Stimulated activated CD8-positive, alpha-beta memory T cell treated with anti-CD3 and anti-CD28 coated beads, Interleukin-4, amount 100 ng/mL, for 4 hours (primary cell): ENCODE results near the gene CACNA1E.

Experiments
- DNase-seq, 2 donors: peaks; one replicate each; pipeline ENCODE4 v3.0.0-alpha.2; 2020; ENCODE audit warnings: low read depth in 2 of 2, low spot score in 1 of 2

The CACNA1E gene

DNA sequence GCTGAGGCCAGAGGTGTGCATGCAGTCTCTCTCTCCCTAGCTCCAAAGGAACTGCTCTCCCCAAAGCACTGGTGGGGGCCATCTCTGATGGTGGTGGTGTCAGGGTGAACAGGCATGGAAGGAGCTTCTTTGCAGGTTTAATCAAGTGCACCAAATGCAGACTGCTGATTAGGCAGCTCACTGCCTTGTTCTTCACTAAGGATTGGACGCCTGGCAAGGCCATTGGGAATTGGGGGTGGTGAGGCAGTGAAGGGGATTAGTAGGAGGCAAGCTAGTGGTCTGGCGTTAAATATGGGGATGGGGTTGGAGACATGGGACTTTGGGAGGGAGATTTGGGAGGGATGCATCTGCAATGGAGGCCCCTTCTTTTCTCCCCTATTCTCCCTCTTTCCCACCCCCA lies 1.5 kb downstream of the CACNA1E start:
- DNase-seq: no peak

DNA sequence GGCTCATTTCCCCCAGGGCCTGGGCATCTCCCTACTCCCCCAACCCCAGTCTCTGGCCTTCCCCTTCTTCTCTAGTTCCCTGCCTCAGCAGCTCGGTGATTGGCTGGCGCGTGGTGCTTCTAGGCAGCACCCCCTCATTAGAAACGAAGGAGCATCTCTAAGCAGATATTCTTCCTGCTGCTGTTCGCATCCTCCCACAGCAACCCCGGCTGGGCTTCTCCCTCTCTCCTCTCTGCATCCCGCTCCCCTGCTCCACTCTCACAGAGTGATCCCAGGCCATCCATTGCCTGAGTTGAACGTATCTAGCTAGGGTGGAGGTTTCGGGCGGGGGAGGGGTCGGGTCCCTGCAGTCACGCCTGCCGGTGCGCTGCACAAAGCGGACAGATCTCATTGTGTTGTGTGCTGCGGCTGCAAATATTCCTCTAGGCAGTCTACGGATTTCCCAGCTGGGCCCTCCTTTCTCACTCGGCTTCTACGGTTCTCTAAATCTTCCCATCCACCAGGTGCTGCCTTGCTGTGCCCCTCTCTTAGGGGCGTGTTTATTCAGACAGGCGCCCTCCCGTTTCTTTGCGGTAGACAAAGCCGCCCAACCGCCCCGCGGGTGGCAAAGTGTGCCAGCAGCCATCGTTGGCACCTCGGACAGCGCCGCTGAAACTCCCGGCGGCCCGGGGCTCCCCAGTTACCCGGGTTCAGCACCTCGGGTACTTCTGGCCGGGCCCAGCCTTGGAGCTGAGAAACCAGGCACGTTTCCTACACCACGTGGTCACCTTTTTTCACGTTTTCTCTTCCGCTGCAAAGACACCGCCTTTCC lies 2.2 kb downstream of the CACNA1E start:
- no peak for DNase-seq

DNA sequence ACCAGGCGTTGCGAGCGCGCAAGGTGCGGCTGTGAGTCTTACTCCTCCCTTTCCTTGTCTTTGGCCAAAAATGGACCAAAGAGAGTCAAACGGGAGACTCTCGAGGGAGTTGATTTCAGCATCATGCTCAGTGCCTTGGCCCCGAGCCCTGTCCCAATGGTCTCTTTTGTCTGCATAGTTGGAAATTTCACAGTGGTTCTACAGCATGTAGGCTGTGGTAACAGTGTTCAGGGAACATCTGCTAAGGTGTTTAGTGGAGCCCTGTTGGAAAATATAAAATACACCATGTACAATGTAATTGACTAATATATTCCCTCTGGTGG lies 2.7 kb downstream of the CACNA1E start:
- DNase-seq: no peak

DNA sequence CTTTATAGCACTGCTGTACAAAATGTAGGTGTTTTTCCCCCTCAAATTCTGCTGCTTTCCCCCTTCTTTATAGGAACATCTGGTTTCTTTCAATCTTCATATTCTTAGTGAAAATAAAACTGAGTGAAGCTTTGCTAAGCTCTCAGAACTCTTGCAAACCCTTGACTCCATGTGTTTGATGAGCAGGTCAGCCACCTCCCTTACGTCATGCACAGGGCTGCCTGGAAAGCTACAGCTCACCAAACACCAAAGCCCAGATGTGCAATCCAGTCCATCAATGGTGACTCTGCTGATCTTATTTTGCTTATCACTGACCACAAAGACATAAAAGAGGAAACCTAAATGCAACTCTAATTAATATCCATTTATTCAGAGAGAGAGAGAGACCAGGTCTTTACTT lies 5.5 kb downstream of the CACNA1E start:
- no peak for DNase-seq

DNA sequence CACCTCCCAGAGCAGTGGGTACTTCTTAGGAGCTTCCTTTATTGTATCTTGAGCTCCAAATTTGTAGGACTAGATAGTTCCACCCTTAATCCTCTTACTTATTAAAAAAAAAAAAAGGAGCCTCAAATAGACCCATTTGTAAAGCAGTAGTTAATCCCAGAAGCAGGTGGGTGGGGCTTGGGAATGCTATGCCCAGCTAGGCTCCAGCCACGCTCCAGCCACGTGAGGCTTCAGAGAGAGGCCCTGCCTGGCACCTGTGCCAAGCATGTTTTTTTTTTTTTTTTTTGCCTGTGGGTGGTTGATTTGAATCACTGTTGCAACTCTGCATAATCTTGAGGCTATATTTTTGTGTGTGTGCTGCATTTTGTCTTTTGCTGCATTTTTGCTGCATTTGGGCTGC lies 7.0 kb downstream of the CACNA1E start:
- no peak for DNase-seq

DNA sequence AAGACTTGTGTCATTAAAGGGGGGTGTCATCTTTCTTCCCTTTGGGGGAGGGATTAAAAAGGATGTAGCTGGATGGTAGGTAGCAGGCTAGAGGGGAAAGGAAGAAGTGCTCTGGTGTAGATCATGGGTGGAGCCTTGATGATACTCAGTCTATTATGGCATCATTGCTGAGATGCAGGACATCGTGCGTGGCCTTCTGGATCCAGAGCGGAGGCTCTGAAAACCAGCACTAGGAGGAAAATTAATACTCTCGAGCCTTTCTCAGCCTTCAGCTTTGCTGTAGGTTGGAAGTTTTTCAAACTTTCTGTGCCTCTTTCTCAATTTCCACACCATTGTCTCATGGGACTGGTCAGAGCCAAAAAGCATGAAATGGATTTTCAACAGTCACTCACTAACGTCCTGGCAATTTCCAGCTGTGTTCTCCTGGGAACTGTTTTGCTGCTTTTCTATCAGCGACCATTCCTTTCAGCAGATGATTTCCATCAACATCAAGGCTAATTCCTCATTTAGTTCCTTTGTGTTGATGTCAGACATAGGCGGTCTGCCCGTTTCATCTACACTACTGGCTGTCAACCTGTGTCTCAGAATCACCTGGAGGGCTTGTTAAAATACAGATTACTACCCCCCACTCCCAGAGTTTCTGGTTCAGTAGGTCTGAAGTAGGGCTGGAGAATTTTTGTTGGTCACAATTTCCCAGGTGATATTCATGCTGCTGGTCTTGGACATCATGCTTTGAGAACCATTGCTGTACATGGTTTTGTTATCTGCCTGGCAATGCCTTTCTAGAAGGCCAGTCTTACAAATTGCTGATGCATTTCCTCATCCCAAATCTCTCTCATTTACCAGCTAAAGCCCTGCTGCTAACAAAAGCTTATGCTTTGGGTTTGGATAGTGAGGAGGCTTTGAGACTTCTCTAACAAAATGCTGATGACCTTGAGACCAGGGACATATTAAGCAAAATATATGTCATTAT lies 7.7 kb downstream of the CACNA1E start:
- no peak for DNase-seq

DNA sequence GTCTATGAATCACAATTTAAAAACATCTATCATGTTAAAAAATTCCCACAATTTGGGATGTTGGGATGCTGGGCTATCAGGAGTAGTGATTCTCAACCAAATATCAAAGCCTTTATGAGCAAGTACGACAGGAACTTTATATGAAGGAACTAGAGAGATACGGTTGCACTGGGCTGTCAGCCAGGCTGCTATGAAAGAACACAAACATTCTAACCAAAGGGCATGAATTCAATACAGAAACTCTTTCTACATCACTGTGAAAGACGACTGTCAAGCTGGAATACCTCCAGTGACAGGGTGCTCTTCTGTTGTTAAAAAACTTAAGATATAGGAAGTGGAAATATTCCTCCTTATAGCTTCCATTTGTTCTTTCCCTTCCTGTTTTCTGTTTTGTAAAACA lies 9.8 kb downstream of the CACNA1E start:
- DNase-seq: no peak

DNA sequence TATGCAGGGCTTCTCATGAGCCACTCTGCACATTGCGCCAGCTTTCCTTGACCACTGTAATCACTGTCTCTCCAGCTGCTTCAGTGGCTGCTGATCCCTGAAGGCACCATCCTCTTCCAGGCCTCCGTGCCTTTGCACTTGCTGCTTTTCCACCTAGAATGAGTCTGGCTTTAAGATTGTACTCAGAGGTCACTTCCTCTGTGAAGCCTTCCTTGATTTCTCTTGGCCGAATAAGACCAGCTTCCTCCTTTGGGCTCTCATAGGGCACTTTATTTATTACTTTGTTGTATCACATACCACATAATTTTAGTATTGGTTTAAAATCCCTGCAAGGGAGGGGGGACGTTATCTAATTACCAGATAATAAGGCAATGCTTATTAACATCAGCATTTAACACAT lies 10.6 kb downstream of the CACNA1E start:
- no peak for DNase-seq

DNA sequence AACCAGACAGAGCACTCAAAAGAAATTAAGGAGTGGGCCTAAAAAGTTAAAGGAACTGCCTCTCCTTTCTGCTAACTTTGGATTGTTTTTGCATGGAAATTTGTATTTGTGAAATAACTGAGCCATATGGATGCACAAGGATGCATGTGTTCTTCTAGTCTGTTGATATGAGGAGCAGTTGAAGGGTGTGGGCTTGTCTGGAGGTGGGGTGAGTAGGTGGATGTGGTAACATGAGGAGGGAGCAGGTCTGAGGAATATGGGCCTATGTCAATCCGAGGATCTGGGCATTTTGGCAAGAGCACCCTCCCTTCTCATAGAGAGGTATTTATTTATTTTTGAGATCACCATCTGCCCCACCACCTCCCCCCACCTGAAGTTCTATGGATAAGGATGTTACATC lies 13.4 kb downstream of the CACNA1E start:
- no peak for DNase-seq

DNA sequence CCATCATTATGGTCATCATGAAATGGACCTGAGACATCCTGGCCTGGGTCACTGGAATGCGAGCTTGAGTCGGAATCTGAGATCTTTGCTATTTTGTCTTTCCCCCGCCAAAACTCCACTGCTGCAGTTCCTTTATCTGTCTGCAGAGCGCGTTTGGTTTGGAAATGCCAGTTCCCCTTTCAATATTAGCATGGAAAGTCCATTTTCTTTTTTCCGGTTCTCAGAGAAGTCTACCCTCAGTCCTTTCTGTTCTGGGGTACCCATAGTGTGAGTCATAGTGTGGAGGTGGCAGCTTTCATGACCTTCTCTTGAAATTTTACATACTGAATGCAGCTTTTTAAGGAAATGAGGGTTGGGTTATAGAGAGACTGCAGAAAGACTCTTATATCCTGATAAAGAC lies 14.6 kb downstream of the CACNA1E start:
- no peak for DNase-seq

DNA sequence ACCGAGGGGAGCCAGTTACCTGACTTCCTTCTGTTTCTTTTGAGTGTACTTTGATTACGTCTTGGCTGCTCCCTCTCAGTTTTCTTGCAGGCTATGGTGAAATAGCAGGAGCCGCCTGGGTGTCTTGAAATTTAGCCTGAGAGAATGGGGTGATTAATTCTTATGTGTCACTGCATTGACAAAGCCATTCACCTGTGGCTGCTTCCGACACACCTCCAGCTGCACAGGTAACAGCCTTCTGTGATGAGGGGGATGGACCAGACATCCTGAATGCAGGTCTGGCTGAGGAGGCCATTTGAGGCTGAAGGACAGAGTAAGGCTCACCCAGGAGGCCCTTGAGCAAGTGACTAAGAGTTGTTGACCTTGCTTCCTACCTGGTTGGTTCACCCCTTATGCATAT lies 16.5 kb downstream of the CACNA1E start:
- no peak for DNase-seq

DNA sequence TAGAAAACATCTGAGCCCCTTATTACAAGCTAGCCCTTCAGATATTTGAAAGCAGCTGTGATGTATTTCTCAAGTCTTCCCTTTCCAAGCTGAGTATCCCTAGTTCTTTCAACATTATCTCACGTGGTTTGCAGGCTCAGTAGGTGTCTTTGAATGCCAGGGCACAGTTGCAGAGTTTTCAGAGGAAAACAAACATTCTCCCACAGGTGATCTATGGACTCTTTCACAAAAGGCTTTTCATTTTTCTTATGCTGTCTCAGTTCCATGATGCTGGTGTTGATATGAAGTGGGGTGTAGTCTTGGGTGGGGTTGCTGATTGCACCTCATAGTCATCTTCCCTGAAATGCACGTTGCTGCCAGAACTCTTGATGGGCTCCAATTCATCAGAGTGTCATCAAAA lies 17.3 kb downstream of the CACNA1E start:
- no peak for DNase-seq

DNA sequence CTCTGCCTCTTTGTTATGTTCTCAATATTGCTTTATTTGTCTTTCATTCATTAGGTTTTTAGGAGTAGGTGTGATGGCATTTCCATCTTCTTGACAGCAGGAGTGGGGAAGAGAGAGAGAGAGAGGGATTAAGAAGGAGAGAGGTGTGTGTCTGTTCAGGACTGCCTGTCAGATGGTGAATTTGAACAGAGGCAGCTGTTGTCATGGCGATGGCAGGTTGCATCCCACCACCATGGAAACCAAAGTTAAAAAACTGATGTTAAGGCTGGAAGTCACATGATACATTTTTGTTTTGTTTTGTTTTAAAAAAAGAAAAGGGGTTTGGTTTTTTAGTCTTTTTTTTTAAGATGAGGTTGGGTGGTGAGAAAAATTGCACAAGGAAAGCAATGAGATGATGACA lies 18.3 kb downstream of the CACNA1E start:
- DNase-seq: no peak

DNA sequence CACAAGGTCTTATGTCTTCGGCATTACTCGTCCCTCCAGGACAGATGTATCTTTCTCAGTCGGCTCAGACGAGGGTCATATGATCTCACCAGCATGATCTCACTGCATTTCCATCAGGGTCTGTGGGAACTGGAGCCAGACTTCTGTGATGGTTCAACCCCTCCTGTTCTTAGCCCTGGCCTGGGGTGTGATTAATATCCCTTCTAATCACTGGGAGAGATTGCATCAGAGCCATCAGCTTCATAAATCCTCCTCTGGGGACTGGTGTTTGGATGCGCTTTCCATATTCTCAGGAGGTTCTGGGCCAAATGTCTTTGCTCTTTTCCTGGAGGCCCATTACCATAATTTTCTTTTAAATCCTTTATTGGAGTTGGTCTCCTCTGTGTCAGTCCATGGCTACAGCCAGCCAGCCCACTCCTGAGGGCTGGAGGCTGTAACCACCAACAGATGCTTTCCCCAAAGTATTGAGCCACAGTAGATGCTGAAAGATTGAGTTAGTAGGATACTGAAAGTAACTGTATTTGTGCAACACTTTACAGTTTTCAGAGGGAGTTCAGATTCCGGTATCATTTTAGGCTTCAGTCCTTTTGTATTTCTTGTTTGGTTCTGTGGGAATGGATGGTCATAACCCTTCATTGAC lies 20.0 kb downstream of the CACNA1E start:
- no peak for DNase-seq

DNA sequence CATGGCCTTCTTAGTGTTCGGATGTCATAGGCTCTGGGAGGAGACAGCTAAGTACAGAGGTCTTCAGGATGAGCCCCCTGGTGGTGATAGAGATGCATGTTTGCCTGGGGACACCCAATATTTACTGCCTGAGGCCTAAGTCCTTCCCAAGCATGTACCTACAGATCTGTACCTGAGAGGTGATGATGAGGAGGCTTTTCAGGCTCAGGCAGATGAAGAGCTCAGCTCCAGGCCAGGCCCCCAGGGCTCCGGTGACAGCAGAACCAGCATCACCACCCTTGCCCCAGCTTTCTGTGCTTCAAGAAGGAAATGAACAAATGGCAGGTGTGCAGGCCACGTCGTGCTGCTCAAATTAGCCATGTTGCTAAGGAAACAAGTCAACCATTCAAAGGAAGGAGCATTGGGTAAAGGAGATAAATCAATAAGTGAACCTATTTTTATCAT lies 21.1 kb downstream of the CACNA1E start:
- no peak for DNase-seq

DNA sequence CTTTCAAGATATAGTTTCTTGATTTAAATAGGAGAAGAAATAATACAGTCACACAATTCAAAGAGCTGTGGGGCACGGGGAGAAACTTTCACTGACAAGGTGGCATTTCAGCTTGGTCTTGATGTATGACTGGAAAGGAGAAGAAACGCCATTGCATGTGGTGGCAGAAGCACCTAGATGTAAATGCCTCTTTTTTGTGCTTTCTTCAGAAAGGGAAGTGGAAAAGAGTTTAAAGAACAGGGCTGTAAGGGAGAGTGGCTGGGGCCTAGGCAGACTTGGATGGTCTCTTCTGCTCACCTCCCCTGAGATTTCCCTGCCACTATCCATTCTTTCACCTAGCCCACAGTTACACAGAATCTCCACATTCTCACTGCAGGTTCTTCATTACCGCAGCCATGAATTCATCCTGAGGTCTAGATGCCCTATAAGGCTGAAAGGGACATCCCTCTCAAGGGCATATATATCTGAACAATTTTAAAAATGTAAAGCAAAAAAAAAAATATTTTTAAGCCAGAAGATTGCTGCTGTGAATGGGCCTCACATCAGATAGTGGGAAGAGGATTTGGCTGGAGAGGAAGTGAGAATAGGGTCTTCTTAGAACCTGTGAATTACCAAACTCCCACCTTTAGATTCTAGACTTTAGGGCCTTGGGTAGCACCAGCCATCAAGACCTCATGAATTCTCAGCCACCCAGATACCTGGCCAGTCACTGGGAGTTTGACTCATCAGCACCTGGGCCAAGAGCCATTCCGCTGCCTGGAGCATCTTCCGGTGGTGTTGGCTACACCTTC lies 23.4 kb downstream of the CACNA1E start:
- DNase-seq: no peak

DNA sequence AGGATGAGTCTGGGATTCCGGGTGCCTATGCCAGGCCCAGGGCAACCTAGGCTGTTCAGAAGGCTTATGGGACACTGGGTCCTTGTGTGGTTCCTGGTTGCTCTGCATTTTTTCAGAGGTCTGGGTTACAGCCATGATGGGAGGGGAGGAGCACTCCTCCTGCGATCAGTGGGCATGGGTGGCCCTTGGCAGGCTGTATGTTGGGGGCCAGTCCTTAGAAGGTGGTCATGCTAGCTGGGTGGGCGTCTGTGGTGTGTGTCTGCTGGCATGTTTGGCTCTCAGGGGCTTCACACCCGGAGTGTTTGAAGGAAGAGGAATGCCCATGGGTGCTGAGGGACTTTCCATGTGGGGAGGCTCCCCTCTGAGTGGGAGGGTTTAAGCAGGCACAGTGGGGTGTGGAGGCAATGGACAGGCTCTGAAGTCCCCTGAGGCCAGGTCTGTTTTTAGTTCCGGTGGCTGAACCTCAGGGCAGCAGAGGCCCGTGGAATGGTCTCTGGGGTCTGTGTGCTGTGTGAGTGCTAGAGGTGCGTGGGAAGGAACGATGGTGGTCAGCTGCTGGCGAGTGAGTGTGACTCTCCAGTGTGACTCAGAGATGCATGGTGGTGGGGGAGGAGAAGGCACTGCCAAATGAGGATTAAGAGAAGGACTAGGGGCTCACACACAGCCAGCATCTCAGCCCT lies 25.3 kb downstream of the CACNA1E start:
- no peak for DNase-seq

DNA sequence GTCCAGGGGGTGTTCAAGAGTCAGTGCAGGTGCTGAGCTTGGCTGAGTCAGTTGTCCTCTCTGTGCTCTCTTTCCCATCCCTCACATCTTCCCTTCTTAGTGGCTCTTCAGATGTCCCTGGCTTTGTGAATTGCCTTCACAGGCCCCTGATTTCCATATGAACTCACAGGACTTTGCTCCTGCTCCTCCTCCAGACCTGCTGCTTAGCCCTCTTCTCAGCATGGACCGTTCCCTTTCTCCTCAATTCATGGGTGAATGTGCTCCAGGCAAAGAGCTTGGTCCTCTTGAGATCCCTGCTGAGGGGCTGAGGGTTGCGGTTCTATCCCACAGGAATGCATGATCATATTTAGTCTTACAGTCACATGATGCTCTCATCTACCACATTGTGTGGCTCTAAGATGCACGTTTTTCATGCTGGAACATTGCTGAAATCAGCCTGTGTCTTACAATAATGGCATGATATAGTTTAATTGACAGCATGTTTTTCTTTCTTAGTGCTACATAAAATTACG lies 30.5 kb downstream of the CACNA1E start:
- no peak for DNase-seq

DNA sequence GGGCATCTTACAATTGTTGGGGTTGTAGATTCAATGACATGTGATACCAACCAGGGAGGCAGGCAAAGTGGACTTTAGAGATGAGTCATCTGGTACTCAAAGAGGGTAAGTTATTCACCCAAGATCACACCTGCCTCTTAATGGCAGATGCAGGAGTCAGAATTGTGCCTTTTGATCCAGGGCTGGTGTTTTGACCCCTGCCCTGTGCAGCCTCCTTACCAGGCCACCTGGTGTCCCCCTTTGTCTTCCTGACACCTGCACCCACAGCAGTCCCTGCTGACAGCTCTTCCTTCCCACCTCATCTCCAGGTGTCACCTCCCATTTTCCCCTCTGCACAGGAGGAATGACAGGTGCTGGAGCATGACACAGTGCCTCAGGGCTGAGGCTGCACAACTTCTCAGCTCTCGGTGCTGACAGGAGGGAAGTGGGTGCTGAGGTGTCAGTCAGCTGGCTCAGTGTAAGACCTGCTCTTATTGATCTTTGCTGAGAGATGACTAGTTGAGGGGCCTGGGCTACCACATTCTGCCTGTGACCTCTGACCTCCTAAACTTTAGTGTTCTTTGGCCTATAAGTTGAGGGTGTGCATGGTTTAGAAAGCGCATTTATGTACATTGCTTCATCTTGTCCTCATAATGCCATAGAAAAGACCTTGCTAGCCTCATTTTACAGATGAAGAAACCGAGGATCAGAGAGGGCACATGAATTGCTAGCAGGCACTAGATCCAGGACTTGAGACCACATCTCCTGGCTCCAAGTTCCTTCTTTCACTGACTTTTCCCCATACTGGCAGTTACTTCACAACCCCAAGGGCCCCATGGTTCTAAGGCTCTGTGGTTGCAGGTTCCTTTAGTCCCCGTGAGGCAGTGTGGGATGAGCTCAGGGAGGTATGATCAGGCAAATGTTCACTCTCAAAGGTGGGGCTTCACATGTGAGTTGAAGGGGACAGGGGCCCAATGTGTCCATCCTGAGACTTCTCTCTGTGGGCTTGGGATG lies 31.3 kb downstream of the CACNA1E start:
- DNase-seq: no peak
